HG02840 (cell line): ENCODE results near the gene GBP7.

Experiments
- ATAC-seq: cut with Tn5 transposase; IDR thresholded peaks from one replicate; pipeline ENCODE4 v1.9.1; 2021; ENCODE audit warnings: mild to moderate bottlenecking, moderate library complexity, moderate number of reproducible peaks; ENCODE audit not compliant: unreplicated experiment, low FRiP score

GBP7 gene

DNA sequence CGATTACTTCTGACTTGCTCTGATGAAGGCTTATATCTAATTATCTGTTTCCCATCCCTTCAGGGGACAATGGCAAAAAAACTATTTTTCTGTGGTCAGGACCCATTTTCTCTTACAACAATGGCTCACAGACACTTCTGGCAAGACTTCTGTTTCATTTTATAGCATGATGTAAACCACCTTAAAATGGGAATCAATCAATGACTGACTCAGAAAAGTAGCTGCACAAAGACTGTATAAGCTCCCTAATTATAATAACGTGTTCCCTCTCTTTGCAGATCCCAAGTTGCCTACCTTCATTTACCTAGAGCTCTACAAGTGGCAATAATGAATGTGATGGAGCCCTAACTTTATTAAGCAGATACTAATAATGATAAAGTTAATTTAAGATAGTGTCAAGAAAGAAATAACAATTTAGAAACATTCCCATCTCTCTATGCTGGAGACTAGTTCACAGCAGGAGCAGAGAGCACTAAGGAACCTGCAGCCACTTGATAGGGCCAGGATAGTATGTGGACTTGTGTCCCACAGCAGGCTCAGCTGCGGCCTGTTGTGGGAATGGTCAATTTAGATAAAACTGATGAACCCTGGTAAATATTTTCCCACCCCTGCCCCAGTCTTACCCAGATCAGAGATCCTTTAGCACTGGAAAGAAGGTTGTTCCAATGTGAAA lies 50.4 kb downstream of the GBP7 start:
- ATAC-seq, result peak; percentile 28

DNA sequence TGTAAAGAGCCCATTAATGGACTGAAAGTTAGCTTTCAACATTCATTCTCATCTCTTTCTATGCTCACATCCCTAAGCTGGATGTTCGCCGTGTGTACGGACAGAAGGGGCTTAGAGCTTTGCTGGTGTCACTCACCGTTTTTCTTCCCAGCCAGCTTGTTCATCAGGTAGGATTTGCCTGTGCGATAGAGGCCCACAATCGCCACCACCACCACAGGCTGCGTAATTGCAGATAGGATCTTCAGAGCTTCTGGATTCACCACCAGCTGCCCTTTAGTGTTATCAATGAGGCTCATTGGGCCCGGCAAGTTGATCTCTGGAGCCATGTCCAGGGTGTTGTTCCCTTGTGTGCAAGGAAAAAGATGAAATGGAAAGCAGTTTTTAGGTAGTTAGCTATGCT lies 54.2 kb downstream of the GBP7 start:
- ATAC-seq, result no peak

DNA sequence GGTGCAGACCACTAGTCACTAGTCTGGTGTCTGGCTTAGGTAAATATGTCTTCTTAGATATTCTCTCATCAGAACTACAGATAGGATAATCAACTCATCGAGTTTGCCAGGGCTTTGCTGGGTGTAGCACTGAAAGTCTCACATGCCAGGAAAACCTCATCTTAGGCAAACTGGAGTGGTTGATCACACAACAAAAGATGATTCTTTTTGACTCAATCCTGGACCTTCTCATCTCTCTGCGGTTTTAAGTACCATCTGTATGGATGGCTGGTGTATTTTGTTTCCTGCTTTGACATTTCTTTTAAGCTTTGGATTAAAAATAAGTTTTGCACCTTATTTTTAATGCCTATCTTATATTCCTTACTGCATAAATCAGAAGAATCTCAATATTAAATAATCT lies 61.1 kb downstream of the GBP7 start:
- ATAC-seq, result no peak

DNA sequence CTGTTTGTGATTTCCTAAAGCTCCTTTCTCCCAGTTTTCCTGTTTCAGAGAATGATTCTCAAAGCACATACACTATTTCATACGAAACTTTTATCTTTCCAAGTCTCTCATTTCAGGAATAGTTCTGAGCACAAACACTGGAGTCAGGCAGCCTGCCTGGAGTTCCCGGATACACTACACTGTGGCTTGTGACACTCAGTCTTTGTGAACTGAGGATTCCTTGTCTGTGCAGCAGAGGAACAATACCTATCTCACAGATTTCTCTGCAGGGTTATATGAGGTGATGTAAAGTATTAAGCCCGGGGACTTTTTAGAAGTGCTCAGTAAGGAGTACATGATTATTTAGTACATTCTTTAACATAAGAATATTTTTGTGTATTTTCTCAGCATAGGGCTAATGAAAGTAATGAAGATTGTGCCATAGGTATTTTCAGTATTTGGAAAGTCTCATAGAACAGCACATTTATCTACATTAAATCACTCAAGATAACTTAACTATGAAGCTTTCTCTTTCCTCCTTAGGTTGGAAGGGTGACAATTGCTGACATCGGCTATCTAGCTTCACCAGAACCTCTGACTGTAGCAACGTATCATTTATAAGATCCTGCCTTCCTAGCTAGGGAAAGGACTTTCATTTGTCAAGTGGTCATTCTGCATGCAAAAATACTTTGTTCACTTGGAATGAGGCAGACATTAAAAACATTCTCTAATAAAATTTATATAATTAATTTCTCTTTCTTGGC lies 62.8 kb downstream of the GBP7 start:
- ATAC-seq, result no peak

DNA sequence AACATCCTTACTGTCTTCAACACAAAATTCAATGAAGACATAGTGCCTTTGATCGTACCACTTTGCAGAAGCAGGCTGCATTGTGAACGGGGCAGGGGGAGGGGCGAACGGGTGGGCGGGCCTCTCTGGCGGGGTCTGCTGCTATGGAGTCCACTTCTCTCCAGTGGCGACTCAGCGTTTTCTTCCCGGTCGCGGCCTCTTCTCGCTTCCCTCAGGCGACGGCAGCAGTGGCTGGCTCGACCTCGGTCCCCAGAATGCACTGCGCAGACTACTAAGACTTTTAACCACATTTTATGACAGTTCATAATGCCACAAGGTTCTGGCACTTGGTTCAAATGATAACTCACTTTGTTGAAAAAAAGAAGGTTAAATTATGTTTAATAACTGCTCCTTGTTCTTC lies 71.1 kb downstream of the GBP7 start:
- no peak for ATAC-seq

DNA sequence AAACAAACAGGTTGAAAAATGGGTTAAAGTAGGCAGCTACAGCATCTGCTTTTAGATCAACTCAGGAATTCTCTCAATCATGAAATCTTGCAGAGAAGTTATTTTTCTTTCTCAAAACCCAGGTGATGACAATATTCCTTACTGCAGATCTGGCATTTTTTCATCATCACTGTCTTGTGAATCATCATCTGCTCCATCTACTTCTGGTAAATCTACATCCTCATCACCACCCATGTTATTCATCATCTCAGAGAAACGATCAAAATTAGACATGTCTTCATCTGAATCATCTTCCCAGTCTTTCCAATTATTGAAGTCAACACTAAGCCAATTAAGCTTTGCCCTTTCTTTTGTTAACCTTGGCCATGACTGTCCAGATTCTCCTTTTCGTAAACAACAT lies 71.7 kb downstream of the GBP7 start:
- ATAC-seq, result no peak

- no peak for ATAC-seq
Measured at GRCh38 chr1:89102021-89102420, 73.8 kb downstream of the GBP7 start.

DNA sequence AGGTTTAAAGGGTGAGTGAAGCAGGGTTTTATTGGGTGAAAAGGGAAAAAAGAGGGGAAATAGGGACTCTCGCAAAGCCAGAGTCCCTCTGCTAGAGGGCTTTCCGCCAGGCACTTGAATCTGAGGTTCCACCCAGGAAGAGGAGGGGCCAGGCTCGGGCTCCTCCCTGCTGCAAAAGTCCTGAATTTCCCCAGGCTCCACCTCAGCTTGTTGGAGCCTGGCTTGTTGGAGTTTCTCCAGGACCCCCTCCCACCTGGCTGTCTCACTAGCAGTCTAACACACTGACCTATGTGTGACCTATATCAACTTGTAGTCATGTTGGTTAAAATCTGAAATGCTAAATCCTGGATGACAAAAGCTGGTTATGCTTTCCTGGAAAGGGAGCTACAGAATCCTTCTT lies 75.4 kb downstream of the GBP7 start:
- ATAC-seq, result no peak

GRCh38 chr1:89098857-89099256 lies 76.9 kb downstream of the GBP7 start:
- no peak for ATAC-seq

- ATAC-seq, result no peak
Measured at GRCh38 chr1:89095737-89096136, 80.1 kb downstream of the GBP7 start.

DNA sequence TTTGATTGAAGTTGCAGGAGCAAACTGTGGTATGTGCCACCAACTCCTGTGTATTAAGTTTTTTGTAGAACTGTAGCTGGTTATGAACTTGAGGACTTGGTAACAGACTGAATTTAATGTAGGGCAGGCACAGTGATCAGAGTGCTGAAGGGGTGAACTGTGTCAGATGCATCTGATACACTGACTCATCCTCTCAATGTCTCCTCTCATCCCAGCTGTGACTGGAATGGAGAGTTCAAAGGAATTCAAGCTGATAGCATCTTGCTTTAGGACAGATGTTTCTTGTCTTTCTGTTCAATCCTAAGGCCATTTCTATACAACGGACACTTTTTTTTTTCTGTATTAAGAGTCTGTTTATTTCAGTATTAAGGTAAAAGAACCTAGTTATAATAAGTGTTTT lies 85.8 kb downstream of the GBP7 start:
- no peak for ATAC-seq

- ATAC-seq, result no peak
Measured at GRCh38 chr1:89088572-89088971, 87.2 kb downstream of the GBP7 start.

DNA sequence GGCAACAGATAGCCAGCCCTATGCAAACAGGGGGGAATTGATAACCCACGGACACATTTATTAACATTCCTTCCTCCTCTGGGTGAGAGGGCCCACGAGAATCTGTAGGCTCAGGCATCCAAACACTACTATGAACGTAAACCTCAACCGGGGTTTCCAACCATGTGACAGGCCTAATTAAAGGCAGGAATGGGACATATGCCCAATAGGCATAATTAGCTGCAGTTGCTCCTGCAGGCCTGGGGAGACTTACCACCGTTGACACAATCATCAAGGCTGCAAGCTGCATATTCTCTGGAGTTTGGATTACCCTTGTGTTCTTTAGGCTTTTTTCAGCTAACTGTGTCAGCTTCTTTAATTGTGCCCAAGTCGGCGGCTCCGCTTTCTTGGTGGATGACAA lies 88.6 kb downstream of the GBP7 start:
- ATAC-seq, result no peak

DNA sequence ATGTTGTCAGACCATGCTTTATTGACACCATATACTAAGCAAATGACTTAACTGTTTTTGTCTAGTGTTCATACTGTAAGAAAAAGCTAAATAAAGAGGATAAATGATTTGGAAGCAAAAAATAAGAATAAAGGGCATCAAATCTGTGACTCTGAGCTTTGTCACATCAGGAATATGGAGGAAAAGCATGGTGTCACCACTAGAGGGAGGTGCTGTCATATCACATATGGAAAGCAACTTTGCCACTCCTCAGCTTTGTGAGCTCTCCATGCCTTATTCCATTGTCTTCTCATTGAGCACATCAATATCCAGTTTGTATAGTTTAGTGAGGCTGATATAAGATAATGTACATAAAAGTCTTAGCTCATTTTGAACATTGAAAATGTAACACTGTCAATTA lies 90.0 kb downstream of the GBP7 start:
- no peak for ATAC-seq
